Stimulated activated CD4-positive, alpha-beta T cell treated with anti-CD3 and anti-CD28 coated beads, Interleukin-12 subunit alpha, Interleukin-12 subunit beta, amount 100 ng/mL, for 48 hours (primary cell): Measurements from ENCODE around the gene ADGRF5.

Experiments
- DNase-seq, 3 donors: peaks; one replicate each; pipeline ENCODE4 v3.0.0-alpha.2; 2020; ENCODE audit warnings: low read depth in 2 of 3, low spot score in 1 of 3

Gene ADGRF5, protein sequence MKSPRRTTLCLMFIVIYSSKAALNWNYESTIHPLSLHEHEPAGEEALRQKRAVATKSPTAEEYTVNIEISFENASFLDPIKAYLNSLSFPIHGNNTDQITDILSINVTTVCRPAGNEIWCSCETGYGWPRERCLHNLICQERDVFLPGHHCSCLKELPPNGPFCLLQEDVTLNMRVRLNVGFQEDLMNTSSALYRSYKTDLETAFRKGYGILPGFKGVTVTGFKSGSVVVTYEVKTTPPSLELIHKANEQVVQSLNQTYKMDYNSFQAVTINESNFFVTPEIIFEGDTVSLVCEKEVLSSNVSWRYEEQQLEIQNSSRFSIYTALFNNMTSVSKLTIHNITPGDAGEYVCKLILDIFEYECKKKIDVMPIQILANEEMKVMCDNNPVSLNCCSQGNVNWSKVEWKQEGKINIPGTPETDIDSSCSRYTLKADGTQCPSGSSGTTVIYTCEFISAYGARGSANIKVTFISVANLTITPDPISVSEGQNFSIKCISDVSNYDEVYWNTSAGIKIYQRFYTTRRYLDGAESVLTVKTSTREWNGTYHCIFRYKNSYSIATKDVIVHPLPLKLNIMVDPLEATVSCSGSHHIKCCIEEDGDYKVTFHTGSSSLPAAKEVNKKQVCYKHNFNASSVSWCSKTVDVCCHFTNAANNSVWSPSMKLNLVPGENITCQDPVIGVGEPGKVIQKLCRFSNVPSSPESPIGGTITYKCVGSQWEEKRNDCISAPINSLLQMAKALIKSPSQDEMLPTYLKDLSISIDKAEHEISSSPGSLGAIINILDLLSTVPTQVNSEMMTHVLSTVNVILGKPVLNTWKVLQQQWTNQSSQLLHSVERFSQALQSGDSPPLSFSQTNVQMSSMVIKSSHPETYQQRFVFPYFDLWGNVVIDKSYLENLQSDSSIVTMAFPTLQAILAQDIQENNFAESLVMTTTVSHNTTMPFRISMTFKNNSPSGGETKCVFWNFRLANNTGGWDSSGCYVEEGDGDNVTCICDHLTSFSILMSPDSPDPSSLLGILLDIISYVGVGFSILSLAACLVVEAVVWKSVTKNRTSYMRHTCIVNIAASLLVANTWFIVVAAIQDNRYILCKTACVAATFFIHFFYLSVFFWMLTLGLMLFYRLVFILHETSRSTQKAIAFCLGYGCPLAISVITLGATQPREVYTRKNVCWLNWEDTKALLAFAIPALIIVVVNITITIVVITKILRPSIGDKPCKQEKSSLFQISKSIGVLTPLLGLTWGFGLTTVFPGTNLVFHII (N-terminal part only)

DNA sequence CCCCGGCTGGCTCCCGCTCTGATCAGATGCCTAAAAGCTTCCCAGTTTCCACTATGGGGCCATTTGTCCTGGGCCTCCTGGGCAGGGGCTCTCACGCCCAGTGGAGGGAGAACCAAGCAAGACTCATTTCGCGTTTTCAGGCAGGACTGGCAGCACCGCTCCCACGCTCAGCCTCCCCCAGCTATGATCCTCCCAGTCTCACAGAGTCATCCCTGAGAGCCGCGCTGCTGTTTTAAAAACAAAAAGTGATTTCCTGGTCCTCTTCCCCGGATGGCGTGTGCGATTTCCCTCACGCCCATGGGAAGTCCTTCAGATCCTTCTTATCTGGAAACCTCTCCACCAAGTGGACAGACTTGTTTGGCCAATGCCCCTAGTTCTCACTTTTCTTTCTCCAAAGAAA is at the start of gene ADGRF5:
Gene ADGRF5, minus strand, starts transcription at position 208 of the 400 bp plus-strand sequence. CDS start 15,176 bp downstream, outside the sequence.
- no peak for DNase-seq

DNA sequence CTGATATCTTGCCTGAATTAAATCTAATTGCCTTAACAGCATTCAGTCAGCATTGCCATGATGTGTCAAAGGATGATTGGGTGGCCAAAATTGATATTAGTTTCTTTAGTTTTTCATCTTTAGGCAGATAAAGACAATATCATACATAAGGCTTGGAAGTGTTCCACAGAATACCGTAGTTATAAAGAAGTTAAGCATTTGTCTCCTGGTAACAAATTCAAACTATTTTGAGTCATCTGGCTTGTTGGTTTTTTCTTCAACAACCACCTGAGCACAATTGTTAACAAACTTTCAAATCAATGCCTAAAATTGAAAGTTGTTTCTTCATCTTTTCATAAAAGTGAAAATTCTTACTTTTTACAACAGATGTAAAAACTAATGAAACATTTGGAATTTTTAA is 47.5 kb upstream of the ADGRF5 start:
- no peak for DNase-seq

DNA sequence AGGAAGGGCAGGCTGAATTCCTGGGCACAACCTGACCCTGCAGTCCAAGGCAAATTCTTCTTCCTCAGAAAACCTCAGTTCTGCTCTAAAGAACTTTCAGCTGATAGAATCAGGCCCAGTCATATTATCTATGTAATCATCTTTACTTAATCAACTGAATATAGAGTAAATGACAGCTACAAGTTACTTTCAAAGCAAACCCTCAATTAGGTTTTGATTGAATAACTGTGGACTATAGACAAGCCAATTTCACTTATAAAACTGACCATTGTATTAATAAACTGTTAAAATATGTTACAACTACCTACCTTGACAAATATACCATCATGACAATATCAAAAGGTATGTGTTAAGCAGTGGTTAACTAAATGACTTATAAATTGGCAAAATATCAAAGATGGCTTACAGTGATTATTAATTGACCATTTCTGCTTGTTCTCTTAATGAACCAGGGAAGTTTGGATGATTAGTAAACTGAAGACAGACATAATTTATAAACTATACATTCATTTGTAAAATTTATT is 46.1 kb upstream of the ADGRF5 start:
- no peak for DNase-seq

DNA sequence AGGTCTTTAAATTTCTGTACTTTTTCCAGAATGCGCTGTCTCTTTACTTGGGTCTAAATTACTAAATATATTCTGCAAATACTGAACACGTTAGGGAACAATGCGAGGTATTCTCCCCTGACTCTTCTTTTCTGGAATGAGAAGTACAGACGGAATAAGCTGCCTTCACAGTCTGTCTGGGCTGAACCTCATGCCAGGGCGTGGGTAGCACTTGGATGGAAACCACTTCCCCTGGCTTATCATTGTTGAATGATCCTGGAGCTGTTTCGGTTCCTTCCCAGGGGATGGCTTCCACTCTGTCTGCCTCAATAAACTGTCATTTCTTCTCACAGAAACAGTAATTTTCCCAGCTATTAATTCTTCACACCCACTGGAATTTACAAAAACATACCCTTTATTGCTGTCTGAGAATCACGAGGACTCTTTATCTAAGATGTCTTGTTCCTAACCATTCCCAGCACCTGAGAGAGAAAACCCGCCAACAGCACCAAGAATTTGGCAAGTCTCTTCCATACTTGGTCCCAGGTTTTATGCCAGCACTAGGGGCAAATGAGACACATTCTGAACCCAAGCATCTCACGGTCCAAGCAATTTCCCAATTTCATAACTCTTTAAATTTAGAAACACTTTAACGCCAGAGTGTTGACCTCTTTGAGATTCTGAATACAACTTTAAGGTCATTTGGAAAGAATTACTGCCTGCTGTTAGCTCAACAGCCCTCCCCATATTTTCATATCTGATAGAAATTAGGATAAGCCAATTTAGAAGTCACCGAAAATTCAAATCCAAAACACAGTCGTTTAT is 43.2 kb upstream of the ADGRF5 start:
- DNase-seq, result no peak

DNA sequence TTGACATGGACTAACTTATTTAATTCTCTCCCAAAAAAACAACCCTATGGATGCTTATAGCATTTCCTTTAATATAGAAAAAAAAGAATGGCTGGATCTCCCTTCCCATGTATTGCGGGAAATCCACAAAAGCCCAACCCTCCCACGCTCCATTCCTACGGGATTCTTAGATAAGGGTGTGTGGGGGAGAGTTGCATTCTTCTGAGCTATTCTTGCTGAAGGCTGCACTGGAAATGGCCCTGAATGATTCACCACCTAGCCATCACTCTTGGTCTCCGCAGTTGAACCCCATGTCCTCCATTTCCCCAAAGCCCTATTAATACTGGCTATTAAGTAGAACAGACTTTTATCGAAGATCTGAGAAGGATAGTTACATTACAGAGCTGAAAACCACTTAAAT is 41.9 kb upstream of the ADGRF5 start:
- no peak for DNase-seq

DNA sequence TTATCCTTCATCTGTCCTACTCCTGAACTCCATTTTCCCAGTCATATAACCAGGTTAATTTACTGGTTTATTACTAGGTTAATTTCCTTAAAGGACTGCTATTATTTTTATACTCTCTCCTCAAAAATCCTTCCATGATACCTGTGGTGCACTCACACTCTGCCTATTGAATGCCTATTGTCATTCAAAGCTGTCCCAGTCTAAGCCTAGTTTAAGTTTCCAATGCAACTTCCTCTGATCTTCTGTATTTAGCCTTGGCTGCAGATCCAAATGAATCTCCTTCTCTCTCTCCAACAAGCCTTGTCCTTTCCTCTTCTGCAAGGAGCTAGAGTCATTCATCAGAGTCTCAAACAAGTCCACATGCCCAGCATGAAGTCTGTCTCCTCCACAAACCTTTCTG is 41.3 kb upstream of the ADGRF5 start:
- DNase-seq, result no peak

DNA sequence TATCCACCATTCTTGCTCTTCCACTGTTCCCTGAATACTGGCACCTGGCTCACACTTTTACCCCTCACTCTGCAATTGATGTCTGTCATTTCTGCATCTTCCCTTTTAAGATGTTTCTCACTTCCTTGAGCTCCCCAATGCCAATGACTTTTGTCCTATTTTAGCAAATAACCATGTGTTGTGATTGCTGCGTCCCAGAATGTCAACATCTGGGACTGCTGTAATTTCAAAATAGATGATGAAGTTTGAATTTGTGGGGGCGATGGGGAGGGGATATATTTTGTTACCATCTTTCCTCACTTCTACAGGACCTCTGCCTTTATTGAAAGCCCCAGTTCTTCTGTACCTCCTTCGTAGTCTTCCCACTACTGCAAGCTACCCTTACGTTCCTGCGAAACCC is 40.0 kb upstream of the ADGRF5 start:
- DNase-seq, result no peak

DNA sequence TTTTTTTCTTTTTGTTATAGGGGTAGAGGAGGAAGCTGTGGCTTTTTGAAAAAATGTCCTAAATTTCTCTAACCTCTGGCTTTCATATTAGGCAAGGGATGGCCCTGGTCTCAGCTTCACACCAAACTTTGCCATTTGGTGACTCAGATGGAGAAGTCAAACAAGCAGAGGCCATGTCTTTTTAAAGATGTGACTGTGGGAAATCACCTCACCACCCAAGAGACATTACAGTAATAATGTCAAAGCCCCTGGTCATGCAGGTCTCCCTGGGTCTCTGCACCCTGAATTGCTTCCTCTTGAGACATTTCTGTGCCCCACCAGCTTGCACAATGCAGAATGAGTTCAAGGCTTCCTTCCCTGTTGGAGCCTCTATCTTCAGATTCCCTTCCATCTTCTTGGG is 39.5 kb upstream of the ADGRF5 start:
- no peak for DNase-seq

DNA sequence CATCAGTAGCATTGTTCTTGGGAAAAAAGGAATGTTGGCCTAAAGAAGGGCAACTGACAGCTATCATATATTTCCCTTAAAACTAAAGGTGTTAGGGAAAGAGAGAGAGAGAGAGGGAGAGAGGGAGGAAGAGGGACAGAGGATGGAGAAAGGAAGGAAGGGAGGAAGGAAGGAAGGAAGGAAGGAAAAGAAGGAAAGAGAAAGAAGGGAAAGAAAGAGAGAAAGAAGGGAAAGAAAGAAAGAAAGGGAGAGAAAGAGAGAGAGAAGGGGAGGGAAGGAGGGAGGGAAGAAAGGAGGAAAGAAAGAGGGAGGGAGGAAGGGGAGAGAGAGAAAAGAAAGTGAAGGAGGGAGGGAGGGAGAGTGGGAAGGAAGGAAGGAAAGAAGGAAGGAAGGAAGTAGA is 37.7 kb upstream of the ADGRF5 start:
- DNase-seq, result no peak

DNA sequence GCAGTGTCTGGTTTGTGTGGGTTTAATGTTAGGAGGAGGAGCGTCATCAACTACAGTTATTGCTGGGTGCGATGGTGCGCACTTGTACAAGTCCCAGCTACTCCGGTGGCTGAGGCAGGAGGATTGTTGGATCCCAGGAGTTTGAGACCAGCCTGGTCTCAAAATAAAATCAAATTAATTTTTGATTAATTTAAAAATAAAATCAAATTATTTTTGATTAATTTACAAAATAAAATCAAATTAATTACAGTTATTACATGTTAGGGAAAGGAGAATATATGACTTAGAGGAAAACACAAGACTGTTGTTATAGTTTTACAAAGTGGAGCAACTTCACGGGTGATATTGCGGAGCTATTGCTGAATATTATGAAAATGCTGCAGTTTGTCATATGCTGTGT is 34.7 kb upstream of the ADGRF5 start:
- DNase-seq, result no peak

DNA sequence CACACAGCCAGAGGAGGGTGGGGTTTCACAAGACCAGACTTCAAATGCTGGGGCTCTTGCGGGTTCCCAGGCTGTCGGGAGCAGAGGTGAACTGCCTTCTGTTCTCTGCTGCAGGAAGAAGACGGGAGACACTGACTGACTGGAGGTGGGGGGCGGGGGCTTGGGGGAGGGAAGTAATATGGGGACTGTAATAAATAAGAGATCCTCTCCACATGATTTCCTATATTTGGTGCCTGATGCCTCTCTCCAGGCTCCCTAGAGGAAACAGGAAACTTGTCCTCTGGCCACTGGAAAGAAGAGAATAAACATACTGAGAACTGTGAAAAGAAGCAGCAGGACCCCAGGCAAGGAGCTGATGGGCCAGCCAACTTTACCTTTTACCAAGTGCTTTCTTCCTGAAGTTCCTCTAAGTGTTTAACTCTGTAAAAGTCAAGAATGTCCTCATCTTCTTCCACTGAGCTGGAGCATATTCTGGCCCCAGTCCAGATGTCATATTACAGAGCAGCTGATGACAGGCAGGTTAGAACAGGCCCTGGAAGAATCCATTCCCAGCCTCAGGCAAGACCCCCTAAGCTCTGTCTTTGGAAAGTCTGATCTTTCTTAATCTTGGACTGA is 33.2 kb upstream of the ADGRF5 start:
- no peak for DNase-seq

DNA sequence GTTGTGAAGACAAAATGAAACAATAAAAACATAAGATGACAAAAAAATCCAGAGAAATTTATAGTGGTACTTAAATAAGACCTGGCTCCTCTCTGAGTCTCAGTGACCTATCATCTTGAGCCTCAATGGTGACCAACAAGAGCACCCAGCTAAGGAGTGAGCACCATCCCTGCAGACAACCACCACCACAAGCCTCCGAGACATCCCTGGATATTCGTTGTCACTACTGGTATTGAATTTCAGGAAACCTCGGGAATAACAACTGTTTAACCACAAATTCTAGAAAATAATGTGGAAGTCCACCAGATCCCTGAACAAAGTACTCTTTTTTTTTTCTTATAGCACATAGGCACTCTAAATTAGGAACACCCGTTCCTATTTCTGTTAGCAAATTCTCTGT is 32.2 kb upstream of the ADGRF5 start:
- no peak for DNase-seq

DNA sequence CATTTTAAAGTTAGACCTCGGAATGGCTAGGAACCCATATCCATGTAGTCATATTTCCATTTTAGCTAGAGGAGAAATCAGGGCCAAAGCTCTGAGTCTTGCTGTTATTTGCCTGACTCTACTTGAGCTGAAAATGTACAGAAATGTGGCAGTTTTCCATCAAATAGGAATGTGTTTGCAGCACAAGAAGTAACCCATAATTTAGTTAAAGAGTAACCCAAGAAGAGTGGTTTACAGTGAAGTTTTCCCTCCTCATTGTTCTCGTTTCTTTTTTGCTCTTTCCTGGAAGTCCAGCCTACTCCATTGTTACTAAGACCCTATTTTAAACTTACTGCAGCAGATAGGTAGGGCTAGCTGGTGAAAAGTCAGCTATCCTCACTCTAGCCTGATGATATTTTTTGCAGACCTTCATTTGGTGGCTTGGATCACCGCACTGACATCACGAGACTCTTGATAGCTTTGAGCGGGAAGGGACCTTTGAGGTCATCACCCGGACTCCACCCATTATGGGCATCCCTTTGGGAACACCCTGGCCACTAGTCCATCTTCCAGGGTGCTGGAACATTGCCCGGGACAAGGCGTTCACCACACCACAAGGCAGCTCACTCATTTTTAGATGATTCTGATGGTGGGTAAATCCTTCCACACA is 28.0 kb upstream of the ADGRF5 start:
- no peak for DNase-seq

DNA sequence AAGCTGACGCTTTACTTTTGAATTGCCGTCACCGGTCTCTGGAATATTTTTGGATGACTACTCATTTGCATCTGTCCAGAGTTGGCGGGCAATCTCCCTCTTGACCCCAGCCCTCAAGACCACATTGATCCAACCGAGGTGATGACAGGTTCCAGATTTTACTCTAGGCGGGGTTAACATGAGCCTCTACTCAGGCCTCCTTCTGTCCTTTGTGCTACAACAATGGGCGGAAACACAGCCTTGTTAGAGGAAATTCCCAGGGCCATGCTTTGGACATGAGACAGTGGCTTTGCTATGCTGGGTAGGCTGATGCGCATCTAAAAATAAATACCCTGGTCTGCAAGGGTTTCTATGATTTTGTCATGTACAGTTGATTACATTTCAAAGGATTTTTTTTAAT is 27.0 kb upstream of the ADGRF5 start:
- DNase-seq, result no peak

DNA sequence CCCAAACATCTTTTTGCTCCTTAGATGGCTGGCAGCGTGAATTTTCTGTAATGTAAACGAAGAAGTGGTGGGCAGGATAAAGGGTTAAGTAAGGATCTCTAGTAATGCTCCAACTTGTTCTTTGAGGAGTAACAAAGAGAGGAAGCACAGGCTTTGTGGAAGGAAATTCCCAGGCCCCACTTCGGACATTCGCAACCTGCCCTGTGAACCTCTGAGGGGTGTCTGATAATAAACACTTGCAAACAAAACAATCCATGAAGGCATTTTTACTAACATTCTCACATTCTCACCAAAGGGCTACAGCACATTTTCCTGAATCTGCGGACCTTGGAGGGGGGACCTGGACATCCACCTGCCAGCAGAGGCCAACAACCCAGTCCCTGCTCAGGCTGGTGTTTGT is 25.8 kb upstream of the ADGRF5 start:
- DNase-seq, result no peak

DNA sequence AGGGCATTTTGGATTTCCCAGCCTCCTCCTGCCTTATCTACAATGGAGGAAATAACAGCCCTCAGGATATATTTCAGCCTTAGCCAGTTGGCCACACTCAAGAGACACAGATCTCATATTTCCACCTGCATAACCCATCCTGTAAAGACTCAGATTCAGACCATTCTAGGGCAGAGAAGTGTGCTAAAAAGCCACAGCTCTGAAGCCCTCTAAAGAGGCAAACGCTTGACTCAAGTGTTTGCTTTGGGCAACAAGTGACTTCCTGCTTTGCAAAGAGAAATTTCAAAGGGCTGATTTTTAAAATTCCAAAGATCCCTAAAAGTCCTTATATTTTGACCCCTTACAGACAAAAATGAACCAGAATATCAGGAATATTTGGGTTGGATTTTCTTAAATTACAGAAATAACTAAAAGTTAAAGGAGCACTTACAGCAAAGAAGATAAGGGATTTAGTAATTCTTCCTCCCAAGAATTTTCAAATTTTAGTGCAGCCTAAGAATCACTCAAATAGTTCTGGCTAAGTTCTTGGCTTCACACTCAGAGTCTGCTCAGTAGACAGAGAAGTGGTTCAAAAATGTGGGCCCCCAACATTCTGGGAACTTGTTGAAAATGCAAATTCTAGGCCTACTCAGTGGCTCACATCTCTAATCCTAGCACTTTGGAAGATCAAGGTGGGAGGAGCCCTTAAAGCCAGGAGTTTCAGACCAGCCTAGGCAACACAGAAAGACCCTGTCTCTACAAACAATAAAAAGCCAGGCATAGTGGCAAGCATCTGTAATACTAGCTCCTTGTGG is 18.9 kb upstream of the ADGRF5 start:
- no peak for DNase-seq

DNA sequence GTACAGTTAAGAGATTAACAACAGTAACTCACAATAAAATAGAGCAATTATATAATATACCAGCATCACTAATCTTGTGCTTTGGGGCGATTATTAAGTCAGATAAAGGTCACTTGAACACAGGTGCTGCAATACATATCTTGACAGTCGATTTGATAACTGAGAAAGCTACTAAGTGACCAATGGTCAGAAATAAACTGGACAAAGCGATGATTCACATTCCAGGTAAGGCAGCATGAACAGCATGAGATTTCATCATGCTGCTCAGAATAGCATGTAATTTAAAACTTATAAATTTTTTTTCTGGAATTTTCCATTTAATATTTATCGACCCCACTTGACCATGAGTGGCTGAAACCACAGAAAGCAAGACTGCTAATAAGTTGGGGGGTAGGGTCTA is 15.9 kb upstream of the ADGRF5 start:
- DNase-seq, result no peak

DNA sequence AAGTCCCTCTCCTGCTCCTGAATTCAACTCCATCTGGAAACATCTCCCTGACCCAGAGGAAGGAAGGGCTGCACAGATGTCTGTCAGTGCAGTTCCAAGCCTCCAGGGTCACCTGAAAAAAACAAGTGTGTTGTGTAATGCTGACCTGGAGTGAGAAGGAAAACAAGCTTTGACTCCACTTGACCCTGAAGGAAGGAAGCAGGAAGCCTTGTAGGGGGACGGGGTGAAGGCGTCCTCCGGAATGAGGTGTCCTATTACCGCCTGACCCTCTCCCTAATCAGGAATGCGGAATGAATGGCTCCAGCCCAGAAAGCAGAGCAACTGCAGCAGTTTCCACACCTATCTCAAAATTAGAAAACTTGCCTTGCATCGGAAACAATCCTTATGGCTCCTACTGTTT is 13.9 kb upstream of the ADGRF5 start:
- no peak for DNase-seq

DNA sequence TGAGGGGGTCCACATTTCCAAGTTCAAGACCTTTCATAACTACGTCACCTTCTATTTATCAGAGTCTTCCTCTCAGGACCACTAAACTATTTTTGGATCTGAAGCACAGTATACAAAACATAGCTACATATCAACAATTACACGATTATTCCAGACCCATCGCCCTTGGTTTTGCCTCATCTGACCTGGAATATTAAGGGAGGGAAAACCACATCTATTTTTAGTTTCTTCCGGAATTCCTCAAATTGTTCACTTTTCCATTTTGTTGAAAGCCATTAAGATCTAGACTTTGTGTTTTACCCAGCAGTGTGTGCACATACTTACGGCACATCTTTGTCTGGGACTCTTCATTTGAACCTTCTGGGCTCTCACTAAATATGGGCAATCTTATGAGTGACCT is 12.0 kb upstream of the ADGRF5 start:
- DNase-seq, result no peak
